Neural progenitor cell (in vitro differentiated cells): Measurements from ENCODE around the gene SDCCAG8. TPM values are rescaled to one million over a fixed set of nuclear protein-coding genes. Genes with fewer than 3 reads are reported as not detected.

Experiments
- DNase-seq: peaks from one replicate; pipeline ENCODE4 v3.0.0-alpha.2; 2016; ENCODE audit warnings: low spot score
- H2AFZ ChIP-seq: fragments of 200-600 bp; sonication (generic); replicated peaks from 2 replicates; pipeline ENCODE4 v1.6.1; 2016; ENCODE audit warnings: antibody characterized with exemption
- H3F3A ChIP-seq: fragments of 200-600 bp; sonication (generic); 2 replicates; pipeline ENCODE4 v1.6.1; 2016; ENCODE audit warnings: antibody characterized with exemption, low read depth
- H3K27ac ChIP-seq: fragments of 200-600 bp; sonication (generic); 2 replicates; pipeline ENCODE4 v1.5.1; 2016; ENCODE audit warnings: mild to moderate bottlenecking
- H3K27me3 ChIP-seq: fragments of 200-600 bp; sonication (generic); 2 replicates; pipeline ENCODE4 v1.6.1; 2016; ENCODE audit warnings: mild to moderate bottlenecking, moderate library complexity
- H3K36me3 ChIP-seq: fragments of 200-600 bp; sonication (generic); 2 replicates; pipeline ENCODE4 v1.5.1; 2016
- H3K4me1 ChIP-seq: fragments of 200-600 bp; sonication (generic); 2 replicates; pipeline ENCODE4 v1.6.1; 2016; ENCODE audit warnings: mixed run types
- H3K4me2 ChIP-seq: fragments of 200-600 bp; sonication (generic); 2 replicates; pipeline ENCODE4 v1.6.1; 2016
- H3K4me3 ChIP-seq: fragments of 200-600 bp; sonication (generic); 2 replicates; pipeline ENCODE4 v1.5.1; 2016
- H3K79me2 ChIP-seq: fragments of 200-600 bp; sonication (generic); 2 replicates; pipeline ENCODE4 v1.6.1; 2016; ENCODE audit warnings: low read depth
- H3K9ac ChIP-seq: fragments of 200-600 bp; sonication (generic); 2 replicates; pipeline ENCODE4 v1.6.1; 2016
- H3K9me3 ChIP-seq: fragments of 200-600 bp; sonication (generic); 2 replicates; pipeline ENCODE4 v1.5.1; 2016; ENCODE audit warnings: low read depth
- H4K20me1 ChIP-seq: fragments of 200-600 bp; sonication (generic); 2 replicates; pipeline ENCODE4 v1.6.1; 2016; ENCODE audit warnings: low read depth
- H3K27ac Mint-ChIP-seq: 3 replicates; pipeline ENCODE4 v1.8.0; 2021; ENCODE audit warnings: mixed read lengths
- H3K27me3 Mint-ChIP-seq: 2 replicates; pipeline ENCODE4 v1.8.0; 2022; ENCODE audit warnings: low read depth, mild to moderate bottlenecking, inconsistent platforms, moderate library complexity, mixed read lengths; ENCODE audit not compliant: insufficient read depth
- H3K36me3 Mint-ChIP-seq: 3 replicates; pipeline ENCODE4 v1.8.0; 2021; ENCODE audit warnings: mixed read lengths
- H3K4me1 Mint-ChIP-seq: 3 replicates; pipeline ENCODE4 v1.8.0; 2021; ENCODE audit warnings: mixed read lengths
- H3K4me3 Mint-ChIP-seq: 3 replicates; pipeline ENCODE4 v1.8.0; 2021; ENCODE audit warnings: mild to moderate bottlenecking, moderate library complexity, mixed read lengths
- H3K9me3 Mint-ChIP-seq: 3 replicates; pipeline ENCODE4 v1.8.0; 2020; ENCODE audit warnings: mixed read lengths
- CTCF ChIP-seq: fragments of 200-600 bp; sonication (generic); IDR thresholded peaks from 2 replicates; pipeline ENCODE4 v1.5.1; 2017; ENCODE audit warnings: antibody characterized with exemption, mild to moderate bottlenecking
- EZH2 ChIP-seq: fragments of 200-600 bp; sonication (generic); IDR thresholded peaks from 2 replicates; pipeline ENCODE4 v1.6.1; 2017; ENCODE audit warnings: antibody characterized with exemption, mild to moderate bottlenecking, moderate library complexity
- EZH2phosphoT487 ChIP-seq: fragments of 200-600 bp; sonication (generic); IDR thresholded peaks from 2 replicates; pipeline ENCODE4 v1.6.1; 2017; ENCODE audit warnings: antibody characterized with exemption
- total RNA-seq: library from RNA; depleted of rRNA; stranded (reverse); fragments of >200 nt; gene quantifications from 2 replicates; pipeline ENCODE4 v1.2.3, GENCODE V29; 2015; ENCODE audit warnings: low replicate concordance

Gene SDCCAG8
- total RNA-seq, 1 donor from 2014 or later: 30.3 TPM

- peak overlapping the region; percentile 18 for H3K27ac Mint-ChIP-seq
- H3K27ac ChIP-seq: no peak overlapping the region
Observed at GRCh38 chr1:243495442-243496186, 239.8 kb downstream of the SDCCAG8 start.

GRCh38 chr1:243496187-243496646 is 240.4 kb downstream of the SDCCAG8 start:
- Histone ChIP-seq H3K4me3 (no peak overlapping the region), H3K4me2 (peak overlapping the region; percentile 13), H4K20me1 (no peaks in the 10 kb centered on the region), H3K4me1 (peaks cover 11% of the 10 kb centered on the region), H3K36me3 (no peaks in the 10 kb centered on the region), H3K9ac (no peak overlapping the region), H3K27ac (no peak overlapping the region), H3F3A (no peaks in the 10 kb centered on the region), H3K79me2 (no peaks in the 10 kb centered on the region), H3K9me3 (no peaks in the 10 kb centered on the region), H2AFZ (peak overlapping the region; percentile 60), H3K27me3 (no peaks in the 10 kb centered on the region)
- TF ChIP-seq EZH2phosphoT487: no peak
- no peak for TF ChIP-seq EZH2
- no peak for TF ChIP-seq CTCF
- Mint-ChIP-seq H3K27ac (peak overlapping the region; percentile 68), H3K36me3 (peaks cover 14% of the 10 kb centered on the region), H3K4me3 (no peak overlapping the region), H3K9me3 (no peaks in the 10 kb centered on the region), H3K27me3 (peaks cover 10% of the 10 kb centered on the region), H3K4me1 (peaks cover 37% of the 10 kb centered on the region)
- DNase-seq: peak; percentile 26

More at GRCh38 chr1:243495442-243496186, 239.8 kb downstream of the SDCCAG8 start:
- H3K36me3 ChIP-seq: no peaks in the 10 kb centered on the region
- peaks cover 10% of the 10 kb centered on the region for H3K27me3 Mint-ChIP-seq
- TF ChIP-seq EZH2phosphoT487: no peak
- no peak for TF ChIP-seq CTCF
- TF ChIP-seq EZH2: no peak
- no peak overlapping the region for H2AFZ ChIP-seq
- H3K4me1 ChIP-seq: peaks cover 11% of the 10 kb centered on the region
- H3K4me1 Mint-ChIP-seq: peaks cover 37% of the 10 kb centered on the region
- no peaks in the 10 kb centered on the region for H3K9me3 ChIP-seq
- H3K4me3 Mint-ChIP-seq: no peak overlapping the region
- DNase-seq: no peak
- H3K36me3 Mint-ChIP-seq: peaks cover 14% of the 10 kb centered on the region
- no peaks in the 10 kb centered on the region for H3K79me2 ChIP-seq
- H3K9me3 Mint-ChIP-seq: no peaks in the 10 kb centered on the region
- H3K4me3 ChIP-seq: no peak overlapping the region
- no peaks in the 10 kb centered on the region for H3F3A ChIP-seq
- H3K9ac ChIP-seq: no peak overlapping the region
- H3K4me2 ChIP-seq: no peak overlapping the region
- no peaks in the 10 kb centered on the region for H4K20me1 ChIP-seq
- no peaks in the 10 kb centered on the region for H3K27me3 ChIP-seq

- H3F3A ChIP-seq: no peaks in the 10 kb centered on the region
- no peaks in the 10 kb centered on the region for H3K36me3 ChIP-seq
- H3K4me2 ChIP-seq: no peak overlapping the region
- no peak overlapping the region for H3K27ac ChIP-seq
- Mint-ChIP-seq H3K36me3 (peaks cover 14% of the 10 kb centered on the region), H3K4me1 (peaks cover 37% of the 10 kb centered on the region), H3K27me3 (peaks cover 10% of the 10 kb centered on the region), H3K4me3 (no peak overlapping the region), H3K9me3 (no peaks in the 10 kb centered on the region), H3K27ac (peak overlapping the region; percentile 68)
- H3K4me1 ChIP-seq: peaks cover 11% of the 10 kb centered on the region
- no peaks in the 10 kb centered on the region for H3K79me2 ChIP-seq
- H4K20me1 ChIP-seq: no peaks in the 10 kb centered on the region
- no peak for DNase-seq
- no peaks in the 10 kb centered on the region for H3K9me3 ChIP-seq
- no peak overlapping the region for H3K9ac ChIP-seq
- no peak overlapping the region for H2AFZ ChIP-seq
- H3K27me3 ChIP-seq: no peaks in the 10 kb centered on the region
- TF ChIP-seq EZH2: no peak
- no peak for TF ChIP-seq CTCF
- TF ChIP-seq EZH2phosphoT487: no peak
- no peak overlapping the region for H3K4me3 ChIP-seq
Observed at GRCh38 chr1:243496806-243497205, 241.0 kb downstream of the SDCCAG8 start.
